HepG2 (cell line): ENCODE measurements around the gene PDIA5. TPM values are rescaled to one million over a fixed set of nuclear protein-coding genes. Genes with fewer than 3 reads are reported as not detected.

Source experiments
- ATAC-seq: fragments of 200-7000 bp; cut with Tn5 transposase; 3 replicates; pipeline ENCODE4 v1.9.1; 2020; ENCODE audit warnings: mild to moderate bottlenecking, moderate library complexity
- BruUV-seq: library from RNA; stranded (reverse); fragments of 400-500 nt; replicated peaks from 2 replicates; lab custom pipeline; 2021; lab: Mats Ljungman, UMichigan
- CTCF ChIA-PET: fragments of 300-600 bp; formaldehyde crosslinking; extraction: SDS; loops from one replicate; lab custom pipeline; 2021; ENCODE audit warnings: low total read pairs, inconsistent platforms, low intra/inter-chr PET ratio; lab: Yijun Ruan, JAX
- POLR2A ChIA-PET: fragments of 350-600 bp; sonication (Branson Sonifier 250); formaldehyde crosslinking; loops from one replicate; lab custom pipeline; 2020; ENCODE audit warnings: antibody characterized with exemption, inconsistent platforms; lab: Yijun Ruan, JAX
- DNase-seq: peaks from one replicate; pipeline ENCODE4 v3.0.0-alpha.2; 2015; ENCODE audit warnings: low spot score
- FAIRE-seq: peaks from 3 replicates; lab custom pipeline; 2011; peaks lifted over from hg19 to GRCh38; lab: Jason Lieb, UNC
- H2AFZ ChIP-seq: one replicate; pipeline ENCODE4 v1.6.1; 2011; ENCODE audit warnings: low read length, inconsistent platforms
- H3K27ac ChIP-seq: fragments of 300-600 bp; 3 replicates; pipeline ENCODE4 v1.8.0; 2011; ENCODE audit warnings: mixed run types, mild to moderate bottlenecking, mixed read lengths, low read length, inconsistent platforms; ENCODE audit not compliant: insufficient read depth; ENCODE audit errors: extremely low read length
- H3K27me3 ChIP-seq, 2 experiments: fragments of 200-600 bp in 1 of 2; 2 replicates in 1 of 2; 3 replicates in 1 of 2; pipeline versions ENCODE4 v1.6.0 to v1.8.0; 2011; ENCODE audit warnings: low read length in 2 of 2, mild to moderate bottlenecking in 2 of 2, moderate library complexity in 2 of 2, inconsistent platforms in 1 of 2; ENCODE audit not compliant: insufficient read depth in 2 of 2, control insufficient read depth in 1 of 2
- H3K36me3 ChIP-seq, 2 experiments: fragments of 200-600 bp in 1 of 2; replicated peaks in 1 of 2; 2 replicates in 1 of 2; 3 replicates in 1 of 2; pipeline versions ENCODE4 v1.5.1 to v1.8.0; 2011; ENCODE audit warnings: low read length in 2 of 2, inconsistent platforms in 1 of 2; ENCODE audit not compliant: insufficient read depth in 2 of 2, control insufficient read depth in 1 of 2
- H3K4me1 ChIP-seq: 2 replicates; pipeline ENCODE4 v1.5.1; 2012; ENCODE audit warnings: low read length, inconsistent platforms; ENCODE audit not compliant: insufficient read depth
- H3K4me2 ChIP-seq: 2 replicates; pipeline ENCODE4 v1.6.0; 2011; ENCODE audit warnings: low read depth, low read length, inconsistent platforms
- H3K4me3 ChIP-seq, 3 experiments: fragments of 200-600 bp in 1 of 3; sonication (generic), shearing (Covaris generic) in 1 of 3; replicated peaks in 1 of 3; 2 replicates each; pipeline ENCODE4 v1.5.1; 2011 to 2016; ENCODE audit warnings: low read length in 3 of 3, inconsistent platforms in 2 of 3, low read depth in 2 of 3, mild to moderate bottlenecking in 2 of 3, control low read depth in 1 of 3, mixed read lengths in 1 of 3; ENCODE audit not compliant: insufficient read depth in 1 of 3
- H3K79me2 ChIP-seq: one replicate; pipeline ENCODE4 v1.6.1; 2011; ENCODE audit warnings: low read length, inconsistent platforms; ENCODE audit not compliant: insufficient read depth
- H3K9ac ChIP-seq: 2 replicates; pipeline ENCODE4 v1.6.0; 2011; ENCODE audit warnings: mild to moderate bottlenecking, low read depth, low read length, inconsistent platforms; ENCODE audit not compliant: insufficient read depth
- H3K9me3 ChIP-seq: 2 replicates; pipeline ENCODE4 v1.5.1; 2012; ENCODE audit warnings: mild to moderate bottlenecking, low read length
- H4K20me1 ChIP-seq: 2 replicates; pipeline ENCODE4 v1.6.0; 2011; ENCODE audit warnings: inconsistent platforms, mild to moderate bottlenecking, low read length, moderate library complexity; ENCODE audit not compliant: insufficient read depth
- ARID3A ChIP-seq: IDR thresholded peaks from 2 replicates; pipeline ENCODE4 v1.6.1; 2012; ENCODE audit warnings: low read depth, low read length, improper control_type of control experiment
- CAMTA2 ChIP-seq: sonication (generic); formaldehyde crosslinking; IDR thresholded peaks from 2 replicates; pipeline ENCODE4 v1.4.0; 2020; ENCODE audit warnings: mild to moderate bottlenecking, missing genetic modification reagents, borderline replicate concordance
- CBFB ChIP-seq: sonication (generic); formaldehyde crosslinking; IDR thresholded peaks from 2 replicates; pipeline ENCODE4 v1.4.0; 2020; ENCODE audit warnings: missing genetic modification reagents
- EP300 ChIP-seq, 3 experiments: sonication (generic) in 1 of 3; formaldehyde crosslinking in 1 of 3; IDR thresholded peaks; 2 replicates each; pipeline versions ENCODE4 v1.5.1 to v1.6.1; 2011 to 2020; ENCODE audit warnings: low read depth in 2 of 3, low read length in 2 of 3, borderline replicate concordance in 1 of 3, improper control_type of control experiment in 1 of 3, mild to moderate bottlenecking in 1 of 3, missing genetic modification reagents in 1 of 3, moderate library complexity in 1 of 3
- IRF2 ChIP-seq: IDR thresholded peaks from 2 replicates; pipeline ENCODE4 v1.6.1; 2018; ENCODE audit warnings: missing genetic modification reagents, missing compliant biosample characterization
- MTF2 ChIP-seq: sonication (generic); formaldehyde crosslinking; IDR thresholded peaks from 2 replicates; pipeline ENCODE4 v1.5.0; 2020; ENCODE audit warnings: missing genetic modification reagents, borderline replicate concordance
- NFYC ChIP-seq: IDR thresholded peaks from 2 replicates; pipeline ENCODE4 v1.6.1; 2016; ENCODE audit warnings: missing genetic modification reagents, missing compliant biosample characterization
- NR1H2 ChIP-seq: sonication (generic); formaldehyde crosslinking; IDR thresholded peaks from 2 replicates; pipeline ENCODE4 v1.8.1; 2022; ENCODE audit warnings: low read depth, missing genetic modification reagents, borderline replicate concordance
- PHF21A ChIP-seq: sonication (generic); formaldehyde crosslinking; IDR thresholded peaks from 2 replicates; pipeline ENCODE4 v1.5.0; 2020; ENCODE audit warnings: mild to moderate bottlenecking, missing genetic modification reagents
- POLR2G ChIP-seq: fragments of 200-400 bp; formaldehyde crosslinking; IDR thresholded peaks from 2 replicates; pipeline ENCODE4 v1.6.1; 2018; ENCODE audit warnings: mild to moderate bottlenecking, low read depth, low read length, moderate library complexity
- SNAI1 ChIP-seq: sonication (generic); formaldehyde crosslinking; IDR thresholded peaks from 2 replicates; pipeline ENCODE4 v1.5.0; 2020; ENCODE audit warnings: mild to moderate bottlenecking, missing genetic modification reagents, borderline replicate concordance
- TBX2 ChIP-seq: sonication (generic); formaldehyde crosslinking; IDR thresholded peaks from 2 replicates; pipeline ENCODE4 v1.5.0; 2020; ENCODE audit warnings: missing genetic modification reagents, mild to moderate bottlenecking, borderline replicate concordance
- ZNF225 ChIP-seq: sonication (generic); formaldehyde crosslinking; IDR thresholded peaks from 2 replicates; pipeline ENCODE4 v1.4.0; 2020; ENCODE audit warnings: mild to moderate bottlenecking, missing genetic modification reagents
- ZNF430 ChIP-seq: sonication (generic); formaldehyde crosslinking; IDR thresholded peaks from 2 replicates; pipeline ENCODE4 v1.9.0; 2021; ENCODE audit warnings: mild to moderate bottlenecking, missing genetic modification reagents
- ZNF557 ChIP-seq: sonication (generic); formaldehyde crosslinking; IDR thresholded peaks from 2 replicates; pipeline ENCODE4 v1.4.0; 2020; ENCODE audit warnings: missing genetic modification reagents
- ZNF660 ChIP-seq: sonication (generic); formaldehyde crosslinking; IDR thresholded peaks from 2 replicates; pipeline ENCODE4 v1.5.1; 2020; ENCODE audit warnings: mild to moderate bottlenecking, low read depth, missing genetic modification reagents, borderline replicate concordance
- ZNF737 ChIP-seq: sonication (generic); formaldehyde crosslinking; IDR thresholded peaks from 2 replicates; pipeline ENCODE4 v1.5.0; 2020; ENCODE audit warnings: missing genetic modification reagents, mild to moderate bottlenecking, borderline replicate concordance
- ZNF766 ChIP-seq: sonication (generic); formaldehyde crosslinking; IDR thresholded peaks from 2 replicates; pipeline ENCODE4 v1.5.0; 2020; ENCODE audit warnings: missing genetic modification reagents, borderline replicate concordance
- ZNF841 ChIP-seq: sonication (generic); formaldehyde crosslinking; IDR thresholded peaks from 2 replicates; pipeline ENCODE4 v1.8.1; 2023; ENCODE audit warnings: missing genetic modification reagents, borderline replicate concordance
- ZNF850 ChIP-seq: sonication (generic); formaldehyde crosslinking; conservative IDR thresholded peaks from 2 replicates; pipeline ENCODE4 v1.9.0; 2021; ENCODE audit warnings: mild to moderate bottlenecking, missing genetic modification reagents
- ZNF878 ChIP-seq: sonication (generic); formaldehyde crosslinking; IDR thresholded peaks from 2 replicates; pipeline ENCODE4 v1.8.1; 2023; ENCODE audit warnings: mild to moderate bottlenecking, missing genetic modification reagents, moderate library complexity
- WGBS: methylation state at CpG from one replicate; pipeline ENCODE4 v1.1.6; 2017; ENCODE audit warnings: low lambda C conversion rate; 5-methylcytosine and 5-hydroxymethylcytosine counted together
- in situ Hi-C: cut with HindIII; loops from 2 replicates; pipeline ENCODE4 v1.10.0; 2017; ENCODE audit warnings: low pct_unique_long_range_greater_than_20kb; ENCODE audit not compliant: extremely low pct_ligation_motif_present
- intact Hi-C: fragments of 100-400 bp; cut with micrococcal nuclease; formaldehyde crosslinking; loops from one replicate; pipeline ENCODE4 v1.10.0; 2022; ENCODE audit not compliant: unreplicated experiment
- polyA plus RNA-seq, 8 experiments: library from polyadenylated mRNA; depleted of rRNA in 3 of 8; stranded (reverse) in 7 of 8; unstranded in 1 of 8; fragments of >200 nt; fragmentation: Illumina TruSeq in 4 of 8; extraction: Trizol in 4 of 8; gene quantifications; 2 replicates each; pipeline versions ENCODE4 v1.2.1 to v1.2.3, GENCODE V29; 2011 to 2016; ENCODE audit warnings: low read depth in 4 of 8, missing spikeins in 1 of 8, mixed read lengths in 1 of 8; ENCODE audit not compliant: insufficient read depth in 1 of 8
- total RNA-seq, 5 experiments: library from RNA; depleted of rRNA; stranded (reverse); fragments of >200 nt; fragmentation: Illumina TruSeq; extraction: Trizol; gene quantifications; 2 replicates each; pipeline ENCODE4 v1.2.3, GENCODE V29; 2016; ENCODE audit warnings: low read depth in 1 of 5
- TF ChIP-seq, protein P1 (sequence below): sonication (generic); formaldehyde crosslinking; IDR thresholded peaks from 2 replicates; pipeline ENCODE4 v1.8.0; 2022; ENCODE audit warnings: missing genetic modification reagents, low read depth, mild to moderate bottlenecking, borderline replicate concordance
- TF ChIP-seq, protein P2 (sequence below): IDR thresholded peaks from 2 replicates; pipeline ENCODE4 v1.6.1; 2016

PDIA5 gene
- total and polyA plus RNA-seq, 2 of the 13 experiments (the other 11 are each of a cell fraction or from before 2014, with no cell fraction given), result 51.3 to 74.3 TPM

GRCh38 chr3:123047062-123047319, 19.8 kb upstream of the PDIA5 start (continued):
- TF ChIP-seq ZNF557 (CRISPR knock-in tag) (no peak), ZNF841 (CRISPR knock-in tag) (no peak), MTF2 (CRISPR knock-in tag) (no peak), ZNF737 (CRISPR knock-in tag) (no peak), NR1H2 (CRISPR knock-in tag) (no peak), POLR2G (no peak), ZNF878 (CRISPR knock-in tag) (no peak), NFYC (no peak), ZNF225 (no peak), PHF21A (CRISPR knock-in tag) (no peak)
- TF ChIP-seq, protein P1, sequence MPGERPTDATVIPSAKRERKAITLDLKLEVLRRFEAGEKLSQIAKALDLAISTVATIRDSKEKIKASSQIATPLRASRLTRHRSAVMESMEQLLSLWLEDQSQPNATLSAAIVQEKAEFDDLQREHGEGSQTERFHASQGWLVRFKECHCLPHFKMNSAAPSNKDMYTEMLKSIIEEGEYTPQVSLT (CRISPR knock-in tag), result no peak

DNA sequence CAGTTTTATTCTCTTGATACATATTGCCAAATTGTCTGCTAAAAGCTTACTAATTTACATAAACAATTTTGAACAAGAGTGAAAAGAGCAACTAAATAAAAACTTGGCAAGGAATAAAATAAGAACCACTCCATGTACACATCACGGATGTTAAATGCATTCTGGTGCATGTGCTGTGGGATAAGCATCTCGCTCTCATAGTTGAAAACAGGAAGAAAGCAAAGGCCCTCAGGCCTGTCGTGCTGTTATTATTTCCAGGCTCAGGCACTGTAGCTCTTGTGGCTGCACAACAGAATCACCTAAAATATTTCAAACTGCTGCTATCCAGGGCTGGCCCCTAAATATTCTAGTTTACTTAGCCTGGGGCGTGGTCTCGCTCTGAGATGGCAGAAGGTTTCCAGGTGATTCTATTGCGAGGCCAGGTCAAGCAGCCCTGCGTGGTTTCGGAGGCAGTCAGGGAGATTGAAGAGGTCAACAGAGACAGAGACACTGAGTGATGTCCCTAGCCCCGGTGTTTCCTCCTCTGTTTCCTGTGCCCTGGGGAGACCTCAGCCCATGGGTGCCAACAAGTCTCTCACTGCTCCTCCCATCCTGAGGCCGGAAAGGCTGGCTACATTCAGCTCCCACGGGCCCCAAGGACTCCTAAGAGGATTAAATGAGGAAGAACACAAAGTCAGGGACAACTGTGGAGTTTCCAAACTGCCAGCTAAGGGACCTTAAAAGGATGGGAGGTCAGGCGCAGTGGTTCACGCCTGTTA, 18.2 kb upstream of the PDIA5 start:
- CTCF ChIA-PET, result no interaction called here
- H4K20me1 ChIP-seq, result no peaks in the 10 kb centered on the region
- TF ChIP-seq ZNF766 (CRISPR knock-in tag) (no peak), ZNF430 (no peak), SNAI1 (CRISPR knock-in tag) (no peak), CAMTA2 (CRISPR knock-in tag) (no peak), IRF2 (CRISPR knock-in tag) (no peak), EP300 (IDR thresholded peaks at IDR 0.05; ENCODE audit: low read depth in 2 of 2, low read length in 2 of 2) (no peak), EP300 (CRISPR knock-in tag; IDR thresholded peaks at IDR 0.05; ENCODE audit: borderline replicate concordance) (no peak), ARID3A (no peak), ZNF660 (CRISPR knock-in tag) (no peak), ZNF850 (CRISPR knock-in tag) (no peak), TBX2 (CRISPR knock-in tag) (no peak), CBFB (CRISPR knock-in tag) (no peak)
- TF ChIP-seq, protein P2, sequence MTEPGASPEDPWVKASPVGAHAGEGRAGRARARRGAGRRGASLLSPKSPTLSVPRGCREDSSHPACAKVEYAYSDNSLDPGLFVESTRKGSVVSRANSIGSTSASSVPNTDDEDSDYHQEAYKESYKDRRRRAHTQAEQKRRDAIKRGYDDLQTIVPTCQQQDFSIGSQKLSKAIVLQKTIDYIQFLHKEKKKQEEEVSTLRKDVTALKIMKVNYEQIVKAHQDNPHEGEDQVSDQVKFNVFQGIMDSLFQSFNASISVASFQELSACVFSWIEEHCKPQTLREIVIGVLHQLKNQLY (CRISPR knock-in tag), result no peak
- TF ChIP-seq, all 625 proteins: peak for 0
- no peak for FAIRE-seq
- no peak for DNase-seq
- WGBS, result 44% methylated on average over 8 of the region's 13 CpGs
- intact Hi-C loops, result no loop called here
- in situ Hi-C loops, result loop anchor here (25.0 kb wide), 1 partner anchor 286 kb away; no protein-coding TSS in a partner anchor
- H3K27ac ChIP-seq, result no peak overlapping the region
- H3K4me2 ChIP-seq, result no peak overlapping the region
- no peaks in the 10 kb centered on the region for H3K9me3 ChIP-seq
- H3K79me2 ChIP-seq, result no peaks in the 10 kb centered on the region
- peaks cover 0 to 30% of the 10 kb centered on the region in 2 experiments; a peak in 3 of 5 replicates for H3K27me3 ChIP-seq
- peak; percentile 41; the same call in 1 of the 3 replicates for ATAC-seq
- H3K4me1 ChIP-seq, result peaks cover 20% of the 10 kb centered on the region
- no peak overlapping the region for H3K9ac ChIP-seq
- H2AFZ ChIP-seq, result no peak overlapping the region
- POLR2A ChIA-PET, result no interaction called here
- H3K36me3 ChIP-seq, result no peaks in the 10 kb centered on the region
- BruUV-seq, result no TSS peak
- H3K4me3 ChIP-seq, result no peak overlapping the region
